NCI-H187 (cell line): ENCODE results near the gene PCLAF.

Source experiments
- DNase-seq, 2 experiments: peaks; one replicate each; lab custom pipeline; 2025; lab: John Stamatoyannopoulos, UW

PCLAF gene

GRCh38 chr15:64315216-64315615 is 66.0 kb downstream of the PCLAF start:
- DNase-seq, result no peak

- no peak for DNase-seq
These were observed 66.8 kb downstream of the PCLAF start for GRCh38 chr15:64314456-64314855.
